HG03565 (cell line): ENCODE data around the gene CDK5.

Source experiments
- ATAC-seq: cut with Tn5 transposase; IDR thresholded peaks from one replicate; pipeline ENCODE4 v1.9.1; 2021; ENCODE audit warnings: mild to moderate bottlenecking, moderate library complexity; ENCODE audit not compliant: unreplicated experiment

The CDK5 gene

GRCh38 chr7:151074817-151075661 is 17.3 kb upstream of the CDK5 start:
- no peak for ATAC-seq

GRCh38 chr7:151073990-151074389 is 16.3 kb upstream of the CDK5 start:
- no peak for ATAC-seq

GRCh38 chr7:151071032-151071866 is 13.6 kb upstream of the CDK5 start:
- no peak for ATAC-seq

GRCh38 chr7:151070574-151070960 is 12.9 kb upstream of the CDK5 start:
- no peak for ATAC-seq

- ATAC-seq: no peak
Observed at GRCh38 chr7:151069841-151070573, 12.3 kb upstream of the CDK5 start.

- ATAC-seq: no peak
Observed at GRCh38 chr7:151068069-151068773, 10.5 kb upstream of the CDK5 start.

- no peak for ATAC-seq
Observed at GRCh38 chr7:151066273-151066974, 8.7 kb upstream of the CDK5 start.

- no peak for ATAC-seq
Observed at GRCh38 chr7:151065516-151065915, 7.8 kb upstream of the CDK5 start.

GRCh38 chr7:151064993-151065392 is 7.3 kb upstream of the CDK5 start:
- ATAC-seq: no peak

- ATAC-seq: no peak
Observed at GRCh38 chr7:151064454-151064853, 6.8 kb upstream of the CDK5 start.

- ATAC-seq: no peak
Observed at GRCh38 chr7:151063212-151063561, 5.5 kb upstream of the CDK5 start.

GRCh38 chr7:151062399-151063211 is 4.9 kb upstream of the CDK5 start:
- ATAC-seq: no peak

- no peak for ATAC-seq
Observed at GRCh38 chr7:151062111-151062398, 4.4 kb upstream of the CDK5 start.

- no peak for ATAC-seq
Observed at GRCh38 chr7:151061213-151062110, 3.8 kb upstream of the CDK5 start.

GRCh38 chr7:151060416-151061212 is 2.9 kb upstream of the CDK5 start:
- ATAC-seq: no peak

GRCh38 chr7:151060113-151060415 is 2.4 kb upstream of the CDK5 start:
- no peak for ATAC-seq

- ATAC-seq: no peak
Observed at GRCh38 chr7:151059367-151060112, 1.8 kb upstream of the CDK5 start, which contains the start of gene SLC4A2. Gene SLC4A2 (plus strand): TSS chr7:151059589. CDS start chr7:151061988, 2,399 bp downstream.
